Mucosa of descending colon (tissue), 3 donors: ENCODE measurements around the gene APOB. TPM values are rescaled to one million over a fixed set of nuclear protein-coding genes. Genes with fewer than 3 reads are reported as not detected.

Experiments used
- ATAC-seq: fragments of 200-7000 bp; cut with Tn5 transposase; one replicate; pipeline ENCODE4 v1.9.1; 2020; ENCODE audit warnings: mild to moderate bottlenecking, moderate library complexity
- DNase-seq, 3 donors: peaks; one replicate each; pipeline ENCODE4 v3.0.0-alpha.2; 2020
- H3K36me3 ChIP-seq: fragments of 200-600 bp; one replicate; pipeline ENCODE4 v1.8.0; 2021; ENCODE audit warnings: low read depth, mild to moderate bottlenecking
- H3K4me1 ChIP-seq: fragments of 200-600 bp; one replicate; pipeline ENCODE4 v1.8.0; 2021; ENCODE audit warnings: low read depth, mild to moderate bottlenecking
- H3K4me3 ChIP-seq: fragments of 200-600 bp; one replicate; pipeline ENCODE4 v1.8.0; 2021; ENCODE audit warnings: mild to moderate bottlenecking
- H3K9me3 ChIP-seq: fragments of 200-600 bp; one replicate; pipeline ENCODE4 v1.8.0; 2021; ENCODE audit warnings: mild to moderate bottlenecking
- CTCF ChIP-seq: fragments of 200-600 bp; IDR thresholded peaks from one replicate; pipeline ENCODE4 v1.8.0; 2022; ENCODE audit warnings: antibody characterized with exemption, mild to moderate bottlenecking
- intact Hi-C, 2 donors: fragments of 100-400 bp; cut with DNase I in 1 of 2; cut with micrococcal nuclease in 1 of 2; formaldehyde crosslinking; loops; one replicate each; pipeline versions ENCODE4 v1.11.0 to v1.11.1; 2022; cut with DNase I, micrococcal nuclease
- total RNA-seq, 3 donors: library from RNA; stranded (reverse); fragmentation: NEBNext Ultra II Directional in 2 of 3; extraction: Animal tissue kit (Norgen Biotek cat#: 25700) in 2 of 3; gene quantifications; one replicate each; pipeline versions ENCODE4 v1.2.1 to v1.2.4, GENCODE V29; 2021 to 2023
- donor health status: DM: no; HTN: no; CAD: no; lungs with moderate emphysema.
- donor health status: DM: no; HTN: no; CAD: no.
- donor health status: DM: no; HTN: yes; CAD: no.

Gene APOB
- total RNA-seq, 3 donors from 2014 or later: 0.34 to 0.55 (median 0.47) TPM

- Histone ChIP-seq H3K4me1 (no peaks in the 10 kb centered on the region), H3K4me3 (no peak overlapping the region), H3K9me3 (no peaks in the 10 kb centered on the region), H3K36me3 (no peaks in the 10 kb centered on the region)
- DNase-seq (no peak), ATAC-seq (no peak)
- intact Hi-C loops: no loop called here
- TF ChIP-seq CTCF: no peak
These were observed 7.7 kb downstream of the APOB start for GRCh38 chr2:21035974-21036707.

DNA sequence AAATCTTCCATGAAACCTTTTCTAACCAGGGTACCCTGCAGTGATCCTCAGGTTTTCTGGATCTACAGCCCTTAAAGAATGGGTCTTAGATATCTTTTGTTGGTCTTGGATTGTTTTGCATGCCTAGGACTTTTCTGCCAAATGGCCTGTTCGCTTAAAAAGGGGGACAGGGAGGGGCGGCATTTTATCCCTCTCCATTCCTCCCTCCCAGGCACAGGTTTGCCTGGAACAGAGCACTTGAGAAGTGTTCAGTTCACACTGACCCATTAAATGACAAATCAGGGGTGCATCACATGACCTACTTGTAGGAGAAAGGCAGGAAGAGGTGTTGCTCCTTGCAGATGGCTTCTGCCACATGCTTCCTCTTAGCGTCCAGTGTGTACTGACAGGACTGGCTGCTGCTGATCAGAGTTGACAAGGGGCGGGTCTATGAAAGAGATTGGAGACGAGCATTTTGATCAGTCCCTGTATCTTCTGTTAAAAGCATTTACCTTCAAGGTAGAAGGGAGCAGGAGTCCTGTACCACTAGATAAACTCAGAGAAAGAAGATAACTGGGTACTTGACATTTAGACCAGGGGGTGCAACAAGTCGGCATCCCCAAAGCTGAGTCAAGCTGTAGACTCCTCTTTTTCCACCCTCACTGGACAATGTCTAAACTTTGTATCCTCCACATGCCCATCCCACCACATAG, 8.4 kb downstream of the APOB start:
- no peak for TF ChIP-seq CTCF
- no peaks in the 10 kb centered on the region for H3K4me1 ChIP-seq
- no peaks in the 10 kb centered on the region for H3K36me3 ChIP-seq
- H3K4me3 ChIP-seq: no peak overlapping the region
- ATAC-seq (no peak), DNase-seq (no peak)
- H3K9me3 ChIP-seq: no peaks in the 10 kb centered on the region
- intact Hi-C loops: no loop called here

- no peaks in the 10 kb centered on the region for H3K9me3 ChIP-seq
- H3K4me1 ChIP-seq: no peaks in the 10 kb centered on the region
- H3K4me3 ChIP-seq: no peak overlapping the region
- TF ChIP-seq CTCF: no peak
- intact Hi-C loops: no loop called here
- DNase-seq: no peak
- no peak for ATAC-seq
- H3K36me3 ChIP-seq: no peaks in the 10 kb centered on the region
These were observed 8.9 kb downstream of the APOB start for GRCh38 chr2:21034972-21035279.

GRCh38 chr2:21034156-21034971, 9.5 kb downstream of the APOB start:
- no peak for ATAC-seq
- TF ChIP-seq CTCF: no peak
- intact Hi-C loops: no loop called here
- no peaks in the 10 kb centered on the region for H3K36me3 ChIP-seq
- no peaks in the 10 kb centered on the region for H3K9me3 ChIP-seq
- no peaks in the 10 kb centered on the region for H3K4me1 ChIP-seq
- no peak for DNase-seq
- no peak overlapping the region for H3K4me3 ChIP-seq

- Histone ChIP-seq H3K4me3 (no peak overlapping the region), H3K9me3 (no peaks in the 10 kb centered on the region), H3K36me3 (no peaks in the 10 kb centered on the region), H3K4me1 (no peaks in the 10 kb centered on the region)
- DNase-seq (no peak), ATAC-seq (no peak)
- intact Hi-C loops: no loop called here
- no peak for TF ChIP-seq CTCF
These were observed 10.4 kb downstream of the APOB start for GRCh38 chr2:21033237-21034155.
